GM18858 (cell line): ENCODE results near the gene MGAT5.

ENCODE experiments used
- ATAC-seq: cut with Tn5 transposase; IDR thresholded peaks from one replicate; pipeline ENCODE4 v1.9.1; 2021; ENCODE audit not compliant: unreplicated experiment

Gene MGAT5

DNA sequence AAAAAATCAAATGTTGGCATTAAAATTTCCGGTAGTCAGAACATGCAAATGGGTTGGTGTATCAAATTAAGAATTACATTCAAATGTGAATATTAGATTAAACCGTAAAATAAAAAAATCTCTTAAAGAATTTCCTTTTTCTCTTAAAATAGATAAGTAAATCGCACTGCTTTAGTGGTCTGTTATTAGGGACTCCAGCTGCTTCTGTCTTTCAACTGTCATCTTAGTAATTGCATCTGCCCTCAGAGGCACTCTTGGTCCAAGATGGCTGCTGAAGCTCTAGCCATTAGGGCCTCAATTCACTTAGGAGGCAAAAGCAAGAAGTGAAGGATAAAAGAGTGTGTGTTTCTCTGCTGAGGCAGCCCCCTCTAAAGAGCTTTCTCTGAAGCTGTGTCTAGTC lies 132.4 kb downstream of the MGAT5 start:
- no peak for ATAC-seq

DNA sequence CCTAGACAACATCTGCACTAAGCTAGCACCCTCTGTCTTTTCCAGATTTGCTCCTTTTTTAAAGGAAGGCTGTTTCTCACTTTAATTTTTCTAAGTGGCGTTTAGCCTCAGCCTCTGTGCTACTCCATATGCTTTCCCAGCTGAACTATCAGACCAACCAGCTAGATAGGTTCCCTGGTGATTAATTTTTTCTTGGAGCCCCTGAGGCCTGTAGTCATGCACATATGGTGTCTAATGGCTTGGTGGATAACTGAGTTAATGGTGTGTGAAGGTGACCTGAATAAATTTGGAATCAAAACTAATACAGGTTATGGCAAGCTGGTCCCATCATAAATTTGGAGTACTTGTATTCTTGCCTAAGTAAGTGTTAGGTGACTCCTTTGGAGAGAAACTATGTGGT lies 135.5 kb downstream of the MGAT5 start:
- no peak for ATAC-seq

- peak; percentile 82 for ATAC-seq
Observed at GRCh38 chr2:134391751-134392160, 137.9 kb downstream of the MGAT5 start.

- no peak for ATAC-seq
Observed at GRCh38 chr2:134392442-134393074, 138.7 kb downstream of the MGAT5 start.

DNA sequence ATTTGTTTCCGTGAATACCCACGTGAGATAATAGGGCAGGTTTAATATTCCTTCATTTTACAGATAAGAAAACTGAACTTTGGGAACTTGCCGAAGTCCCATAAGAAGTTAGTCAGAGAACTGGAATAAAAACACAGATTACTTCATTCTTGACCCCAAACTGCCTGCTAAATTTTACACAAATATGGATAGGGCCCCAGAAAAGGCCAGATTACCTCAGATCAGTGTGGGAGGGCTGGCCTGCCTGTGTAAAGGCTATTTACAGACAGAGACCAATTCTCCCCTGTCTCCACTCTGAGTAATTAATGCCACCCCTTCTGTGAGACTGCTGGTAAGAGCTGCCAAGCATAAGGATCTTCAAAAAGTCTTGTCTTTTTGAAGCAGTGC lies 139.2 kb downstream of the MGAT5 start:
- ATAC-seq = no peak

DNA sequence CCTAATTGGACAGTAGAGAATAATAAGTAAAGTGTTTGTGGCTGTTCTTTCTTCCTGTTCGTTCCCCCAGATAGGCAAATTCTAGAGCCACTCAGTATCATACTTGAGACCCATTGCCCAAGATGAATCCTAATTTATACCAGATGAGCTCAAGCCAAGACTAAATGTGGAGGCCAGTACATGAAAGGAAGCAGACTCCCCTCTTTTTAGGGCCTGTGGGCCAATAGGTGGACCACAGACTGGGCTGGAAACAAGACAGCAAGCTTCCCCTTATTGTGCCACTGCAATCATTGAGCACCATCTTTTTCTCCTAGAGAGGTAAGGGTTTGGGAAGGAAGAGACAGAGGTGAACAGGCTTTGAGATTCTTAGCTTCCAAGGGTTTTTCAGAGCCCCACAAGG lies 141.9 kb downstream of the MGAT5 start:
- ATAC-seq = no peak

GRCh38 chr2:134396493-134396892 lies 142.6 kb downstream of the MGAT5 start:
- ATAC-seq = no peak

DNA sequence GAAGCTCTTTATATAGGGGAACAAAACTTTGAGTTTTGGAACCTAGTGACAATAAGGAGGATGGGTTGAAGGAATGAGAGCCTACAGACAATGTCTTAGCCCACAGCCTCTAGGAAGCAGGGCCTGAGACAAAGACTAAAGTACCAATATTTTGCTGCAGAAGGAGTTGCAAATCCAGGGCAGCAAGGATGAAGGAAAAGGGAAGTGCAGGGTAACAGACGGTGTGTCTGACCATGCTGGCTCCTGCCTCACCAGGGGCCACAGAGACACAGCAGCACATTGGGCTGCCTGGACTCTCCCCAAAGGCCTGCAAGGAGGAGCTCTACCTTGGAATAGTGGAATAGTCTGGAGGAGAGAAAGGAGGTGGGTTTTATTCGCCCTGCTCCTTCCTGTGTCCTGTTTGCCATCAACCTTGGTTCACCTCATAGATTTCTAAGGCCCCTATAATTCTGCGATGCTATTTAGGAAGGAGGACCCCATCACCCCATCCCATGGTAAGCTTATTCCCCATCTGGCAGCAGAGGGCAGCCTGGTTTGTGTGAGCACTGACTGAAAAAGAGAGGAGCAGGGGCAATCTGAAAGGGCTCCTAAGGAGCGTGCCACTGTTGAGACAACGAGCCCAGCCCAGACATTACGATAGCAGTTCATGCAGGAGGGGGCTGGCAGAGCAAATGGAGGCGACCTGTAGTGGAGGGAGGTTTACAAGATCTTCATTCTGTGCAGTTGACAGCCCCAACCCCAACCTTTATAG lies 143.4 kb downstream of the MGAT5 start:
- ATAC-seq = no peak

DNA sequence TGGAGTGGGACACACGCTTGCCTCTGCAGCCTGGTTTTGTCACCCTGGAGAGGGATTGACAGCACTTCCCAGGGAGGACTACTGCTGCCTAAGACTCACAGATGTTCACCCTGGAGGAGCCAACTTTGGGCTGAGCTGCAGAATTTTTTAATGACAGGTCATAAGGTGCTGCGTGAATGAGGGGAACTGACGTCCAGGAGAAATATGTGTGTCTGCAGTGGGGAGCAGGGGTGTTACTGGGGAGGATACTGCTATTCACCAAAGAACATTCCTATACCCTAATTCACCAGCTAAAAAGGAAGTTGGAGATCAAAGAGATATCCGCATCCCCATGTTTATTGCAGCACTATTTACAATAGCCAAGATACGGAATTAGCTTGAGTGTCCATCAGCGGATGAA lies 144.4 kb downstream of the MGAT5 start:
- no peak for ATAC-seq

- ATAC-seq = no peak
Observed at GRCh38 chr2:134399096-134399495, 145.2 kb downstream of the MGAT5 start.

DNA sequence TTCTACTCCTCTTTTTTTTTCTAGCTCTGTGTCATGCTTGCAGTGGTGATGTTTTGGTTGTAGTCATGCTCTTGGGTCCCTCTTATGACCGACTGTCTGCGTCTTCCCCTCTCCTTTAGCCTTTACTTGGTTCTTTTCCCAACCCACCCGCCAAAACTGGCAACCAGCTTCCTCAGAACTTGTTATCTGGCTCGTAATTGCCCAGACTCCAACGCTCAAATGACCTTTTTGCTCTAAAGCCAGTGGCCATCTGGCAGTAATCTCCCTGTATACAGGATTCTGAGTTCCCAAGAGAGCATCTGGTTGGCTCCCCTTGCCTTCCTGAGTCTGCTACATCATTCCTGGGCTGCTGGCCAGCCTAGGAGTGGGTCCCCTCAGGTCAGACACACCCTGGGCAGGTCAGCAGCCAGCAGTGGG lies 147.2 kb downstream of the MGAT5 start:
- ATAC-seq = no peak

GRCh38 chr2:134401789-134402188 lies 147.9 kb downstream of the MGAT5 start:
- no peak for ATAC-seq

DNA sequence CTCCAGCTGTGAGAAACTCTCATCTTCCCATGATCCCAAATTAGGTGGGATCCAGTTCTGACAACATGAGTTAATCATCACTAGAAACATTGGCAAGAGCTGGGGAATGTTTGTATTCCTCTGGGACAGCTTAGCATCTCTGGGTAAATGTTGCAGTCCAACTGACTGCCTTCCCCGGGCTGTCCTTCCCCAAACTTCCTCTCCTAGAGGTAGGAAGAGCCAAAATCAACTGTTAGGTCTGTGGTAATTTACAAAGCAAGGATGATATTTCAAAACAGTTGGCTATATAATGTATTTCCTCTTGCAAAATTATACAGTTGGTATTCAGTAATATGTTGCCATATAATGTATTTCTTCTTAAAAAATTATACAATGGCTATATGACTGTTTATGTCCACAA lies 148.5 kb downstream of the MGAT5 start:
- no peak for ATAC-seq

DNA sequence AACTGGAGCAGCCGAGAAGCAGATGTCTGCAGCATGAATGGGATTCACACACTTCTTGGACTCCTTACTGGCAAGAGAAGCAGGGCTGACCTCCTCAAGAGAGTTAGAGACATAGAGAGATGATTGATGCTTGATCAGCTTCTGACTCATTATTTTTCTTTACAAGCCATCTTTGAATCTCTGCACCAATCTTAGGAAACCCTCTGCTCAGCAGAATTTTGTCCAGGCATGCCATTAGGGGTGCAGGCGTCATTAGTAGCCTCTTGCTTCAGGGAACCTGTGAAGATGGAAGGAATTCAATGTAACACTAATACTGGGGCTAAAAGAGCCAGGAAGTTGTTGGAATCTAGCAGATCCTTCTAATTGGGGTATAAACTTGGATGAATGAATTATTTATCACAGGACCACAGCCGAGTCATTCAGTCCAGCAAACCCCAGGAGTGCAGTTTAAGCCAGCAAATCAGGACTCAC lies 151.8 kb downstream of the MGAT5 start:
- no peak for ATAC-seq

DNA sequence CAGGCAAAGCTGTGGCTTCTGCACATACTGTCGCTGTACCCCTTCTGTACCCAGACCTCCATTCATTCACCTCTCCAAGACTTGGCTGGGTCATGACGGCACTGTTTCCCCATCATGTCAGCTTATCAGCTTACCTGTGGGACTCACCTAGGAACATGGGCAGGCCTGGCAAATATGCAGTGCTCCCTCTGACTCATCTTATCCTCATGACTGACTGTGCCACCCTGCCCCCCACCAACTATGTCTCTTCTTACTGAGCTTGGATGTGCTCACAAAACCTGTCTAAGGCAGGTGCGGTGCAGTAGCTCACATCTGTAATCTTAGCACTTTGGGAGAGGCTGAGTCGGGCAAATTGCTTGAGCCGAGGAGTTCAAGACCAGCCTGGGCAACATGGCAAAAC lies 152.4 kb downstream of the MGAT5 start:
- ATAC-seq = no peak

GRCh38 chr2:134406736-134407135 lies 152.9 kb downstream of the MGAT5 start:
- no peak for ATAC-seq

DNA sequence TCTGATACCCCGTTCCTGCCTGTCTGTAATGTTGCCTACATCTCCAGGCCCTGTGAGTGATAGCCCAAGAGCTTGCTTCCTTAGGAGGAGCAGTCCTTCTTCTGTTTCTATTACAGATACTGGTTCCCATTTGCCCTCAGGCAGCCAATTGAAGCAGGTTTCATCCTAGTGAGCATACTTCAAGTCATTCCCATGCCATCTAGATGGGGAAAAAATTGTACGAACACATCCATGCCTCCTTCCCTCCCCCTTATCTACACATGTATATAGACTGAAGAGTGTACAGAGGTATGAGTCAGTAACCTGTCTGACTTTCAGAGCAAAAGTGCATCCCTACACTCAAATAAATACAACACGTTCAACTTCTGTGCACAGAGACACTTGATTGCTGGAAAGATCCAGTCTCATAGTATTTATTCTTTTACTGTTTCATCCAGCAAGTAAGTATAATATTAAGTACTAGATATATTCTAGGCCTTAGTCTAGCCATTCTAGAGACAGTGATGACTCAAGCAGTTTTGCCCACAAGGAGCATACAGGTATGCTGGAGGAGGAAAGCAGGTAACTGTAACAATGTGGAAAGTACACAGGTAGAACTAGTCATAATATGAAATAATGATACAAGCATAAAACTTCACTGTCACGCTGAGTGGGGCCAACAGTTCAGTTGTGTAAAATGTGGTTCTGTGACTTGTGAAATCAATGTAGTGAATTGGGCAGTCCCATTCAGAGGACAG lies 153.4 kb downstream of the MGAT5 start:
- ATAC-seq = no peak

DNA sequence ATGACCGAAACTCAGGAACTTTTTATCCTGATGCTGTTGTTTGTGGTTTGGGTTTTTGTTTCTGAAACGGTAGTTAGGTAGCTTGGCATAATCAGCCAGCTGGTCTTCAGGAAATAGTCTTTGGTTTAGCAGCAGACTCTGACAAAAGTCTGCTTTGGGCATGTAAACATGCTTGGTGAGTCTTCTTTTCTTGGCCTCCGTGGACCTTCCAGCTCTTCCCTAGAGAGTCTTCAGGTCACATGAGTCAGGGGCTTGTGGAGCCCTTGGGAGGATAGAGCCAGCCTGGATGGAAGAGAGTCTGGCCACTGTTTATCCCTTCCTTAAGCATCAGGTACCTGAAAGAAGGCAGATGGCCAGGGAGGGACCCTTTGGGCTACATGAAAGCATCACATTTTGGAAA lies 154.5 kb downstream of the MGAT5 start:
- ATAC-seq = no peak

DNA sequence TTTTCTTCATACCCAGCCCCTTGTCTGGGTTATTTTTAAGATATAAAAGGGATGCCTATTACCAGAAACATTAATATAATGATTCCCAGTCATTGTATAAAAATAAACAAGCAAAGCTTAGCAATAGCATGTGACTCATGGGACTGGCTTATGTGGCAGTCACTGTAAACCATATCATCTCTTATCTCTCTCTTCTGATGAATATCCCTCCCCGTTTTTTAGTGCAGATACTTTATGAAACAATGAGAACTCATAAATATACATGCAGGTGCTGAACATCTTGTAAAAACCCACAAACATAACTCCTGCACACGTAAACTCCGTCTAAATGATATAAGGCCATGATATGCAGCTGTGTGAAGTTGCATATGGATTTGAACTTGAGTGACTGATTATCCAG lies 154.9 kb downstream of the MGAT5 start:
- ATAC-seq = no peak

DNA sequence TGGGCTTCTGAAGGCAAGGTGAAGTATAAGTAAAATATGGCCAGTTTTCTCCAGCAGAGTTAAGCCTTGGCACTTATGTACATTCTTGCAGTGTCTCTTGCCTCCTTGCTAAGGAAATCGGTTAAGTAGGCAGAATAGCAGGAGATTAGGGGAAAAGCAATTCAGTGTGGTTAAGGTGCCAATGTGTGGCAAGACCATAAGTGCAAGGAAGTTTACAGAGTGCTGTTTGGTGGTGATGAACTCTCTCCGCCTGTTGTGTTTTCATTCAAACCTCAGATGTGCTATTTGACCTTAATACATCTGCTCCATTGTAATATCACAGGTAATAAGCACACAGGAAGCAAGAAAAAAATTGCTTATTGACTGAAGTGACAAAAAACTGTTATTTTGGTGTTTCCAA lies 156.1 kb downstream of the MGAT5 start:
- no peak for ATAC-seq

DNA sequence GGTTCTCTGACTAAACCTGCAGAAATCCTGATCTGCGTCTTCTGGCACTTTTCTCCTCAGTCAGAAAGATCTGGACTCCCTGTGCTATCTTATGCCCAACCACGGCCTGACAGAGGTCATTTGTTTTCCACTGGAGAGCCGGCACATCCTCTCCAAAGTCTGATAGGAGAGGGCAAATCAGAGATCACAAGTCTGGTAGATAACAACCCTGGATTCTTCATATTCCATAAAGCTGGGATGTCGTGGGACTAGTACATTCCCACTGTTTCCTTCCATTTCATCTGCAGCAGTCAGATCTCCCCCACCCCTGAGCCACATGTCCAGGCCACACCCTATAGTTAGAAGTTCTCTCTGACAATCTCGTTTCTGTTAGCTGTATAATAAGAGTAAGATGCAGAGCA lies 157.0 kb downstream of the MGAT5 start:
- ATAC-seq = no peak

DNA sequence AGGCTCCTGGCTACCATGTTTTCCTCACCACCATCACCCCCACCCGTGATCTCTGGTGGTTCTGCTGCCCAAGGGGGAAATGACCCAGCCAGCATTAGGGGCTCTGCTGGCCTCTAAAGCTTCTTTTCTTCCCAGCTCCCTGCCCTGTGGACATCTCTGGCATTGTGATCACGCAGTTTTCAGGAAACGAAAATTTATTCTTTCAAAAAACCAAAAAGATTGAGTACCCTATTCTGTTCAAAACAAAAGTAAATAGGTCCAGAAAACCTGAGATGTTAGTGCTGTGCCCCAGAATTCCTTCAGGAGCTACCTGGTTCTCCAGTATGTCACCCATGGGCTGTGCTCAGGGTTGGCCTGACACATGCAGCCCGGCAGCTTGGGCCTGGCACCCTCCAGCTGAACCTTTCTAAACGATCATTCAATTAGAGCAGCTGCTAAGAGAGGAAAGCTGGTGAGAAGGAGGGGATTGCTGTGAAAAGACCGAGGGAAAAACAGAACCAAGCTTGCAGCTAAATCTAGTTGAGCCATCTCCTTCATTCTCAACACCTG lies 157.5 kb downstream of the MGAT5 start:
- no peak for ATAC-seq
